Measurements from ENCODE around the gene AVL9. TPM values are rescaled to one million over a fixed set of nuclear protein-coding genes. Genes with fewer than 3 reads are reported as not detected.
"Not testable (repeated sequence)": the region's sequence is repeated elsewhere in the genome, so short reads cannot be mapped to it uniquely, and the experiment has no call there.

AVL9 gene
- total RNA-seq, 1 experiment from 2014 or later: 39.4 TPM

DNA sequence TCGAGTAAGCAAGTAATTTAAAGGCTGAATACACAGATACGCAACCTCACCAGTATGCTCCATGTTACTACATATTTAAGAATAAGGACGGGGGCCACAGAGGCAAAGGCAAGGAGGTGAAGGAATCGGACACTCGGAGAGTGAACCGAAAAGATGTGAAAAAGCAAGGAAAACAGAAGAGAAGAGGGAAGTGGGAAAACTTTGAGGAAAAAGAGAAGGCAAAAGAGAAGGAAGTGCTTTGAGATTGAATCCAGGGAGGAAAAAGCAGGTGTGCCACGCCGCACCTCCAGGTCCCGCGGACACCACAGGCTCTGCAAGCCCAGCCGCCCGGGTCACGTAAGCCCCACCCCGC is 367 bp upstream of the AVL9 start:
- DNase-seq (ENCODE audit: low read depth): no peak

DNA sequence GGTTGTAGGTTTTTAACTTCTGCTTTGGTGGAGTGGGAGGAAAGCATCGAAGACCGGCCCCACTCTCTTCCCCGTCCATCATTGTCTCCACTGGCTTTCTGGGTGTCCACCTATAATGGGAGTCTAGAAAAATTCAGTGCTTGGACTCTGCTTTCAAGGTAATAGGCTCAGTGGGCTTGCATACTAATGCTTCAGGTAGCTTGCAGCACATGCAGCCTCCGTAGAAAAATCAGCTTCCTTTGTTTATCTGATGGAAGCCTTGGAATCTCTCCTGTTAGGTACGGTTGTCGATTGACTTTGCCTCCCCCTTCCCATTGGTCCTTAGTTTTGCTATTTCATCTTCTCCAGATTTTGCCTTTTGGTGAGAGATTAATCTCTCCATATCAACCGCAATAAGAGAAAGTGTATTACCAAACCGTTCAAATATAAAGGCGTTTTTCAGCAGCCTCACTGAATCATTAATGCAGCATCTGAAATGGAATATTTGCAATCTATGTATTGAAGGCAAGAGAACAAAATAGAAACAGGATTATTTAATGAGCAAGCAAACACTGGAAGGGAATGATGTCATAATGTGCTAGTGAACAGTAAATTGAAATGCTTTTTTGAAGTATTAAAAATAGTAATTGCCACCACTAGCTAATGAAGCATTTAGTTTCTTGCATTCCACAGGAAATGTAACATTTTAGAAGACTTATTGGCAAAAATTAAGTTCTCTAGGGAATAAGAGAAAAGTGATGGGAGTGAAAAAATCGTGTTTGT is 944 bp downstream of the AVL9 start:
- DNase-seq (ENCODE audit: low read depth): no peak

DNA sequence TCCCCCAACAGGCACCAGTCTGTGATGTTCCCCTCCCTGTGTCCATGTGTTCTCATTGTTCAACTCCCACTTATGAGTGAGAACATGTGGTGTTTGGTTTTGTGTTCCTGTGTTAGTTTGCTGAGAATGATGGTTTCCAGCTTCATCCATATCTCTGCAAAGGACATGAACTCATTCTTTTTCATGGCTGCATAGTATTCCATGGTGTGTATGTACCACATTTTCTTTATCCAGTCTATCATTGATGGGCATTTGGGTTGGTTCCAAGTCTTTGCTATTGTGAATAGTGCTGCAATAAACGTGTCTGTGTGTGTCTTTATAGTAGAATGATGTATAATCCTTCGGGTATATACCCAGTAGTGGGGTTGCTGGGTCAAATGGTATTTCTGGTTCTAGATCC is 4.5 kb downstream of the AVL9 start:
- DNase-seq (ENCODE audit: low read depth): not testable (repeated sequence)

DNA sequence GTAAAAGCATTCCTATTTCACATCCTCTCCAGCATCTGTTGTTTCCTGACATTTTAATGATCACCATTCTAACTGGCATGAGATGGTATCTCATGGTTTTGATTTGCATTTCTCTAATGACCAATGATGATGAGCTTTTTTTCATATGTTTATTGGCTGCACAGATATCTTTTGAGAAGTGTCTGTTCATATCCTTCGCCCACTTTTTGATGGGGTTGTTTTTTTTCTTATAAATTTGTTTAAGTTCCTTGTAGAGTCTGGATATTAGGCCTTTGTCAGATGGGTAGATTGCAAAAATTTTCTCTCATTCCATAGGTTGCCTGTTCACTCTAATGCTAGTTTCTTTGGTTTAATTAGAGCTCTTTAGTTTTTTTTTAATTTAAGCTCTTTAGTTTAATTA is 4.9 kb downstream of the AVL9 start:
- not testable (repeated sequence) for DNase-seq (ENCODE audit: low read depth)

DNA sequence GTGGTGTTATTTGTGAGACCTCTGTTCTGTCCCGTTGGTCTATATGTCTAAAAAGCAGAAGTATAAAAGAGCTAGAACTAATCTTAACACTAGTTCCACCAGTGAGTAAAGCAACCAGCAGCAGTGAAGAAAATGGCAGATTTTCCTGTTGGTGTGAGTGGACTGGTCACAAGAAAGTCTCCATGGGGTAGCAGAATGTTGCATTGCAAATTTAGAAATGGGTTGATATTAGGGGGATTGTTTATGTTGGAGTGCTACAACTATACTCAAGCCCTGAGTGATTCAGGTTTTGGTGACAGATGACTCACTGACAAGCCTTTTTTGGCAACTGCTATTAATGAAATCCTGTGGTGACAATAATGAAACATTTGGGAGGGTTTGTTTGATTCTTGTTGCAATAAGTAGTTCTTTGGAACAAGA is 5.6 kb downstream of the AVL9 start:
- peak; percentile 29 for DNase-seq (ENCODE audit: low read depth)

DNA sequence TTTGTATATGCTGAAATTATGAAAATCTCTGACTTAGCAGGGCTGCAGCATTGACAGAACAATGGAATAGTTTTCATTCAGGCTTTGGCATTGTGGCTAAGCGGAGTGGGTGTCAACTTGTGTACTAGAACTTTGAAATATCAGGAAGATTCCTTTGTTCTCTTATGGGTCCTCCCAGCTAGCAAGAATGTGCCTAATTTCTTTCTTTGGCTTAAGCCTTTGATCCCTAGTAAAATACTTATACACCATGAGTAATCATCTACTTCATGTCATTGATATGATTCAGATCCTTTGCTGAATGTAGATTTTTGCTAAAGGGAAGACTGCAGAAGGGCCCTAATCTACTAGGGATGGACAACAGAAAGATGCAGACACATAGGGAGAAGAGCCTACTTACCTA is 6.2 kb downstream of the AVL9 start:
- DNase-seq (ENCODE audit: low read depth): peak; percentile 82

DNA sequence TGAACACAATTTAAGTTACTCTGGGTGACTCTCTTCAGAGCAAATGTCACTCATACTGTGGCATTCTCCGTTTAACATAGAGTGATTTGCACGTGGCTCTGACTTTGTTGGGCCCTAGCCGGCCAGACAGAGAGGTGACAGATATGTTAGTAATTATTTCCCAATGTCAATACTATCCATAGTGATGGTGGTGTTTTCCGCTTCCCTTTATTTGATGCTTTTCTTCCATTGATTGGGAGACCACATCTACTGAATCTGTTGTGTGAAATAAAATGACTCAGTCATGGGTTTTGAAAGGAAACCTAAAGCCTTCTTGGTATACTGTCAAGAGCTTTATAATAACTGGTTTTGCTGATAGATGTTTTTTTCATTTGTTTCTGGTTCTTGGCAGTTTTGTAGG is 7.4 kb downstream of the AVL9 start:
- DNase-seq (ENCODE audit: low read depth): no peak

DNA sequence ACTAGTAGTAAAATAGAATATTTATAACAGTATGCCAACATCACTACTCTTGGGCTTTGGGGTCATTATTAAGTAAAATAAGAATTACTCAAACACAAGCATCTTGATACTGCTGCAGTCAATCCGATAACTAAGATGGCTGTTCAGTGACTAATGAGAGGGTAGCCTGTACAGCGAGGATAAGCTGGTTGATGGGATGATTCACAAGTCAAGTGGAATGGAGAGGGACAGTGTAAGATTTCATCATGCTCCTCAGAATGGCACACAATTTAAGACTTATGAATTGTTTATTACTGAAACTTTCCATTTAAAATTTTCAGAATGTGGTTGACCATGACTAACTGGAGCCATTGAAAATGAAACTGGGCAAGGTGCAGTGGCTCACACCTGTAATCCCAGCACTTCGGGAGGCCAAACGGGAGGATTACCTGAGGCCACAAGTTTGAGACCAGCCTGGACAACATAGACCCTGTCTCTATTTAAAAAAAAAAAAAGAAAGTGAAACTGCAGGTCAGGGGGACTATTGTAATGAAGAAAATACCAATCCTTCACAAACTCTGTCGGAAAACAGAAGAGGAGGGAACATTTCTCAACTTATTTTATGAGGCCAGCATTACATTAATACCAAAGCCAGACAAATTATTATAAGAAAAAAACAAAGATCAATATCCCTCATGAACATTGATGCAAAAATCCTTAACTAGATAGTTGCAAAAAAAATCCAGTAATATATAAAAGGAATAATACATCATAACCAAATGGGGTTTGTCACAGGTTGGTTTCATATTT is 11.2 kb downstream of the AVL9 start:
- DNase-seq (ENCODE audit: low read depth): peak; percentile 80

DNA sequence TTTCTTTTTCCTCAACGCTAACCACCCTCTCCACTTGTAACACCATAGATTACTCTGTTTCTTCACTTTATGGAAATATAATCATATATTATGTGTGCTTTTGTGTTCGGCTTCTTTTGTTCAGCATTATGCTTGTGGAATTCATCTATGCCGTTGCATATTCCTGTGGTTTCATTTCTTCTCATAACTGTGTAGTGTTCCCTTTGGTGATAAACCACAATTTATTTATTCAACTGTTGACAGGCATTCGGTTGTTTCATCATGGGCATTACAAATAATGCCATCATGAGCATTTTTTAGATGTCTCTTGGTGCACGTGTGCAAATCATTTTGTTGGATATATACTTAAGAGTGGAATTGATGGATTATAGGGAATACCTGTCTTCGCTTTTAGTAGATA is 12.1 kb downstream of the AVL9 start:
- no peak for DNase-seq (ENCODE audit: low read depth)

DNA sequence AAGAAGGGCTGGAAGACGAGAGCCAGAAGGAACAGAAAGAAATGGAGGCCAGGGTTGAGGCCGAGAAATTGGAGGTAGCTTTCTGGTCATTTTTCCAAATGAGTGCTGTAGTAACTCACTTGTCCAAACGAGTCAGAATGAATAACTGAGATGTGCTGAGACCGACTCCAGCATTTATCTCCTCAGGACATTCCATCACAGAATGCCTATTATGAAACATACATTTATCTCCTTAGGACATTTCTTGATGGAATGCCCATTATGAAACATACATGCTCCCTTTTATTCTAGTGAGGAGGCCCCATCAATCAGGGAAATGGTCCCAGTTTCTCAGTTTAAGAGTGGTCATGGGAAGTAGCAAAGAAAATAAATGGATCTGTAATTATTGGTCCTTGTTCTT is 16.5 kb downstream of the AVL9 start:
- DNase-seq (ENCODE audit: low read depth): no peak

DNA sequence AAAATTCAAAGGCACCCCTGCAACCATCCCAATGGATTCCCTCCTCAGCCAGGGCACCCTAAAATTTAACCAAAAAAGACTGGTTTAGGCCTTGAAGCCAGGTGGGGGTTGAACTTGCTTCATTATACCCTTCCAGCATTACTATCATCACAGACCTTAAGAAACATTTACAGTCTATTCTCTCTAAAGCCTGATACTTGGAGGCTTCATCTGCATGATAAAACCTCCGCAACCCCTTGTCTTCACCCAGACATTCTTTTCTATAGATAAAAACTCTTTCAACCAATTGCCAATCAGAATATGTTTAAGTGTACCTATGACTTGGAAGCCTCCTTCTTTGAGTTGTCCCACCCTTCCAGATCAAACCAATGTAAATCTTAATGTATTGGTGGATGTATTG is 17.9 kb downstream of the AVL9 start:
- no peak for DNase-seq (ENCODE audit: low read depth)

DNA sequence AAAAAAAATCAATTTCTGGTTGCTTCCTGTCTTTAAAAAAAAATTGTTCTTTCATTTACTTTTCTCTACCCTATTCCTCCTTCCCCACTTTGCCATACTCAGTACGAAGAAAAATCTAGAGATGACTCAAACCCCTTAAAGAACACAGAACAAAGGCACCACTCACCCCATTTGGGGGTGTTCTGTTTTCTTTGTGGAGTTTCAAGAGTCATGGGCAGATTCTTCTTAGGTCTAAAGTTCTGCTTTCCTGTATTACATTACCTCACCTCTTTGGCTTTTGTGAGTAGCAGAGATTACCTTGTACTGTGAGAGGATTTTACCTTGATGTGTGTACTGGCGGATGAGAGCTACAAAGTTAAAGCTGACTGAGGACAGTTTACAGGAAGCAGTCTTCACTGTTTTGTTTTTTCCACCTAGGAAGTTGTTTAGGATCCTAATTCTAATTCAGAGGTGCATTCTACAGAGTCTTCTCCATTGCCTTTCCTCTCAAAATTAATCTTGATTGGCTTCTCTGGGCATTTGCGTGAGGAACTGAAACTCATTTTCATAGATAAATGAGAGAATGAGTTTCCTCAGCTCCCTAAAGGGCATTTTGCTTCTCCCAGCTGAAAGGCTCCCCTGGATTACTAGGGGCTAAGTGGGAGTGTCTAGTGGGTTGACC is 20.7 kb downstream of the AVL9 start:
- peak; percentile 76 for DNase-seq (ENCODE audit: low read depth)

DNA sequence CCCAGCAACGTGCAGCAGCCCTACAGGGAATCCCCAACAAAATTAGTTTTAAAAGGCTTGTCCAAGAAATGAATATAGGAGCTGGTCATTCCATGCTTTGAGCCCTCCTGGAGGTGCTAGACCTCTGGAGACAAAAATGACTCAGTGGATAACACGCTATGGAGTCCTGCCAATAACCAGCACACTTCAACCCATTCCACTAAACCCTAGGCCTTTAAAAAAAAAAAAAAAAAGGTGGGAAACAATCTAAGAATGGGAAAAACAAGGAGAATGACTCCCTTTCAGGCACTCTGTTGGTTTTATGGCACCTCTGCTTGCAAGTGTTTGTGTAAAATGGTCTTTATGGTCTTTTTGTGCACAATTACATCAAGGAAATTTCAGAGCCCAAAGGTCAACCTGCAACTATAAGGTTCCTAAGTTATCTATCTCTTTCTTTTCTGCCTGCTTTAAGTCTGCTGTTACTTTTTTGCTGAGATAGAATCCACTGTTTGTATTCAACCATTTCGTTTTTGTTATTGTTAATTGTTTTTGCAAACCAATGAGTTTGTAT is 21.3 kb downstream of the AVL9 start:
- peak; percentile 62 for DNase-seq (ENCODE audit: low read depth)

DNA sequence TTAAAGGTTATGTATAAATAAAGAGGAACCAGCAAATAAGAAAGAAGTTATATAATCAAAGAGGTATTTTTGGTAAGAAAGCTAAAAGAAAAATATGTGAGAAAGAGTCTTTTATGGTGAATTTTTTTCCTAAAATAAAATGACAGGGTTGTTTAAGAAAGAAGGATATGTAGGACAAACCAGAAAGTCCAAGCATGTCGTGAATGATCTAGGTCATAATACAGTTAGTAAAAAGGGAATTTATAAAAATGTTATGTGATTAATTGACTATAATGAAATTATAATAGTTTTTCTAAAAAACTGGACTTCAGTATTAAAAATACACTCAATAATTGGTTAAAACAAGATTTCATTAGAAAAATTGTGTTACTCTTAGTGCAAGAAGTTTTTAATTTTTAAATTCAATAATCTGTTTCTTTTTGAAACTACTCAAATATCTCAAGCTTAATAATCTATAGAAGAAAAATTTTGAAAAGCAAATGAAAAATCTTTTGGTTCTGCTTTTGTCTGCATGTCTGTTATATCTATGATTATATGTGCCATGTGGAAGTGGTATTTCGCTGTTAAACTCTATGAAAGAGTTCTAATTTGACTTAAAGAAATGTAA is 23.3 kb downstream of the AVL9 start:
- DNase-seq (ENCODE audit: low read depth): no peak

DNA sequence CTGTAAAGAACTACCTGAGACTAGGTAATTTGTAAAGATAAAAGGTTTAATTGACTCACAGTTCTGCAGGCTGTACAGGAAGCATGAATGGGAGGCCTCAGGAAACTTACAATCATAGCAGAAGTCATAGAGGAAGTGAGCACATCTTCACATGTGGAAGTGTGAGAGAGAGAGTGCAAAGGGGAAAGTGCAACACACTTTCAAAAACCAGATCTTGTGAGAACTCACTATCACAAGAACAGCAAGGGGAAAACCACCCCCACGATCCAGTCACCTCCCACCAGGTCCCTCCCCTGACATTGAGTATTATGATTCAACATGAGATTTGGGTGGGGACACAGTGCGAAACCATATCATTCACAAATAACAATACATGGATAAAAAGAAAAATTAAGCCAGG is 24.5 kb downstream of the AVL9 start:
- DNase-seq (ENCODE audit: low read depth): no peak

DNA sequence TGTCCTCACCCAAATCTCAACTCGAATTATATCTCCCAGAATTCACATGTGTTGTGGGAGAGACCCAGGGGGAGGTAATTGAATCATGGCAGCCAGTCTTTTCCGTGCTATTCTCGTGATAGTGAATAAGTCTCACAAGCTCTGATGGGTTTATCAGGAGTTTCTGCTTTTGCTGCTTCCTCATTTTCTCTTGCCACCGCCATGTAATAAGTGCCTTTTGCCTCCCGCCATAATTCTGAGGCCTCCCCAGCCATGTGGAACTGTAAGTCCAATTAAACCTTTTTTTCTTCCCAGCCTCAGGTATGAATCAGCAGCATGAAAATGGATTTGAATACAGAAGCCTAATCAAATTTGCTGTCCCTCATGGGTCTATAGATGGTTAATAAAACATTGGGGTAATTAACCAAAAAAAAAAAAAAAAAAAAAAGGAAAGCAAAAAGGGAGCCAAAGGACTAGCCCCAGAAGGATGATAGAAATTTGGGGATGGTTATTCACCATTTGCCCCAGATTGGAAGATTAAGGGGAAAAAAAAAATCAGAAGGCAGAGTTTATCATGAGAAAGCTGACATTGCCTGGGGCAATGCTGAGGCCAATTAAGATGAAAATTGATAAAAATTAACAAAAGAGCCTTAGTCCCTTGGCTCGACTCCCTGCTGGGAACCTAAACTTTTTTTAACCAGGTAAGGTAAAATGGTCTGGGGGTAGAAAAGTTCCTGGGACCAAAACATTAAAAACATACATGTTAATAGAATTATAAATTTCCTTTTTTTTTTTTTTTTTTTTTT is 27.6 kb downstream of the AVL9 start:
- DNase-seq (ENCODE audit: low read depth): no peak

DNA sequence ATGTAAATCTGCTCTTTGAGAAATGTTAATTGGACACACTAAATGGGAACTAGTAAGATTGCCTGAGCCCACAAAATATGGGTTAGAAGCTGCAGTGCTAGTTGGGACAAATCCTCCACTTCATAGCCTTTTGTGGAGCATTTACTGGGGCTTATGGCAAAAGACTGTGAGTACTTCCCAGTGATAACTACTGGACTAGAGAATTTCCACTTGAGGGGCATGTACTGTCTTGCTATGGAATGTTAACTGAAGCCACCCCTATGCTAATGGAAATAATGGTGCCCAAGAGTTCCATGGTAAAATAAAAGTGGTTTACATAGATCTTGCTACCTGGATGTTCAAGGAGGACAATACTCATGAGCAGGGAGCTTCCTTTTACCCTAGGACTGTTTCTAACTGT is 29.3 kb downstream of the AVL9 start:
- DNase-seq (ENCODE audit: low read depth): no peak

DNA sequence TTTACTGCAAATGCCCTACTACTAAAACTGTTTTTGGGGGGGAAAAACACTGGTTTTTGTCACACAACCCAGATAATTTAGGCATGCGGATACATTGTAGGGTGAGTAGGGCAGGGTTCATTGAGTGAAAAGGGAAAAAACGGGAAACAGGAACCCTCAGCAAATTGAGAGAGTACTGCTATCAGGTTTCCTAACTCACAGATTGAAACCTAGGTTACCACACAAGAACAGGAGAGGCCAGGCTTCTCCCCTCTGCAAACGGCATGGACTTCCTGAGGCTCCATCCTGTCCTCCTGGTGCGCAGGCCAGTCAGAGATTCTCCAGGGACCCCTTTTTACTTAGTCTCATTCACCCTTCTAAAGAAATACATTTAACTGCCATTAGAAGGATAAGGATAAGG is 30.6 kb downstream of the AVL9 start:
- DNase-seq (ENCODE audit: low read depth): no peak

DNA sequence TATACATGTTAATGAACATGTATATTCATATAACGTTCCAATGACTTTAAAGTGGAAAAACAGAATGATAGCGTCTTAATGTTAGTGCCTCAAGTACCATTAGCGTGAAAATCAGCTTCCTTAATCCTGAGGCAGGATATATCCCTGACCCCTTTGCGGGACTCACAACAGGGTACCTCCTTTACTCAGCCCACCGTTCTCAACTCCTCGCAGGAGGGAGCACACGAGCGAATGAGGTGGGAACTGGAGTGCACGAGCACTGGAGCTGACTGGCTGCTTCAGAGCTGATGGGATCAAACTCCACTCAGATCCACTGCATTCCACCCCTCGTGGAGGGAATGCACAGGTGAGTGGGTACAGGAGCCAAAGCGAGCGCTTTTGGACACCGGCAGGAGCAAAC is 36.1 kb downstream of the AVL9 start:
- DNase-seq (ENCODE audit: low read depth): no peak

DNA sequence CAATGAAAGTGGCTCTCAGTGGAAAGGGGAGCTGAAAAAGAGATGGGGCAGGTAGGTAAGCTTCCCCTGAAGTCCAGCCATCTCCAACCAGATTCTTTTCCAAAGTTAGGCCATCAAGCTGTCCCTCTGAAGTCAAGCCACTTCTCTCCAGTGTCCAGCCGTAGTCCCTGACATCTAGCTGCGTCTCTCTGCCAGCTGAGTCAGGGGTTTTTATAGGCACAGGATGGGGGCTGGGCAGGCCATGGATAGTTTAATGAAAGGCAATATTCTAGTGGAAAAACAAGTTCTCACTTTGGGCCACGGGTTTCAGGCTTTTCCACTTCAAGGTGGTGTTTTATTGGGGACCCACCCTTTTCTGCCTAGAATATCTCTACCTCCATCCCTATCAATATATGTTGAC is 36.8 kb downstream of the AVL9 start:
- no peak for DNase-seq (ENCODE audit: low read depth)

DNA sequence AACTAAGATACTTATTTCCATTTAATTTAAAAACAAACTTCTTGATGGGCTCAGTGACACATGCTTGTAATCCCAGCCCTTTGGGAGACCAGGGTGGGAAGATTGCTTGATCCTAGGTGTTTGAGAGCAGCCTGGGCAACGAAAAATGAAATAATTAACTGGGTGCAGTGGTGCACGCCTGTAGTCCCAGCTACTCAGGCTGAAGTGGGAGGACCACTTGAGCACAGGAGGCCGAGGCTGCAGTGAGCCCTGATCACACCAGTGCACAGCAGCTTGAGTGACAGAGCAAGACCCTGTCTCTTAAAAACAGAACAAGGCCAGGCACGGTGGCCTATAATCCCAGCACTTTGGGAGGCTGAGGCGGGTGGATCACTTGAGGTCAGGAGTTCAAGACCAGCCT is 37.4 kb downstream of the AVL9 start:
- no peak for DNase-seq (ENCODE audit: low read depth)

All from HT1080 (cell line).